ENCODE measurements around the gene PRAF2.

DNA sequence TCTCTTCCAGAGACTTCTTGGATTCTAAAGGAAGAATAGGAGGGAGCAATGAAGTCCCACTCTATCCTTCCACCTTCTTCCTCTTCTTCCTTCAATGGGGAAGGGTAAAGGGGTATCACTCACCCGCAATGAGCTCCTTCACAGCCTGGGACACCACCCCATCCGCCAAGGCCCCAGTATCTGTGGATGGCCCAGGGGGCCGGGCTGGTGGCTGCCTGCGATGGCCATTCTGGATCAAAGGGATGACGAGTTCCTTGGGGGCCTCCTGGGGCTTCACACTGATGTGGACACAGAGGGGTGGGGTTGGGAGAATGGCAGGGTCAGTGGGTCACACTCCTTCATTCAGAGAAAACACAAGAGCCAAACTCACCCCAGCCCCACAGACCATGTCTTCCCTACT is 48.7 kb upstream of the PRAF2 start:
- TF ChIP-seq, protein P1, sequence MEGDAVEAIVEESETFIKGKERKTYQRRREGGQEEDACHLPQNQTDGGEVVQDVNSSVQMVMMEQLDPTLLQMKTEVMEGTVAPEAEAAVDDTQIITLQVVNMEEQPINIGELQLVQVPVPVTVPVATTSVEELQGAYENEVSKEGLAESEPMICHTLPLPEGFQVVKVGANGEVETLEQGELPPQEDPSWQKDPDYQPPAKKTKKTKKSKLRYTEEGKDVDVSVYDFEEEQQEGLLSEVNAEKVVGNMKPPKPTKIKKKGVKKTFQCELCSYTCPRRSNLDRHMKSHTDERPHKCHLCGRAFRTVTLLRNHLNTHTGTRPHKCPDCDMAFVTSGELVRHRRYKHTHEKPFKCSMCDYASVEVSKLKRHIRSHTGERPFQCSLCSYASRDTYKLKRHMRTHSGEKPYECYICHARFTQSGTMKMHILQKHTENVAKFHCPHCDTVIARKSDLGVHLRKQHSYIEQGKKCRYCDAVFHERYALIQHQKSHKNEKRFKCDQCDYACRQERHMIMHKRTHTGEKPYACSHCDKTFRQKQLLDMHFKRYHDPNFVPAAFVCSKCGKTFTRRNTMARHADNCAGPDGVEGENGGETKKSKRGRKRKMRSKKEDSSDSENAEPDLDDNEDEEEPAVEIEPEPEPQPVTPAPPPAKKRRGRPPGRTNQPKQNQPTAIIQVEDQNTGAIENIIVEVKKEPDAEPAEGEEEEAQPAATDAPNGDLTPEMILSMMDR (IDR thresholded peaks at IDR 0.05): no peak
- TF ChIP-seq EP300 (IDR thresholded peaks at IDR 0.05) (no peak), POLR2A (IDR thresholded peaks at IDR 0.05) (no peak), POLR2AphosphoS5 (IDR thresholded peaks at IDR 0.05) (no peak)
